GM18907 (cell line): ENCODE results near the gene DUS3L.

ENCODE experiments used
- ATAC-seq: cut with Tn5 transposase; IDR thresholded peaks from one replicate; pipeline ENCODE4 v1.9.1; 2021; ENCODE audit warnings: mild to moderate bottlenecking, moderate library complexity; ENCODE audit not compliant: unreplicated experiment

The DUS3L gene

DNA sequence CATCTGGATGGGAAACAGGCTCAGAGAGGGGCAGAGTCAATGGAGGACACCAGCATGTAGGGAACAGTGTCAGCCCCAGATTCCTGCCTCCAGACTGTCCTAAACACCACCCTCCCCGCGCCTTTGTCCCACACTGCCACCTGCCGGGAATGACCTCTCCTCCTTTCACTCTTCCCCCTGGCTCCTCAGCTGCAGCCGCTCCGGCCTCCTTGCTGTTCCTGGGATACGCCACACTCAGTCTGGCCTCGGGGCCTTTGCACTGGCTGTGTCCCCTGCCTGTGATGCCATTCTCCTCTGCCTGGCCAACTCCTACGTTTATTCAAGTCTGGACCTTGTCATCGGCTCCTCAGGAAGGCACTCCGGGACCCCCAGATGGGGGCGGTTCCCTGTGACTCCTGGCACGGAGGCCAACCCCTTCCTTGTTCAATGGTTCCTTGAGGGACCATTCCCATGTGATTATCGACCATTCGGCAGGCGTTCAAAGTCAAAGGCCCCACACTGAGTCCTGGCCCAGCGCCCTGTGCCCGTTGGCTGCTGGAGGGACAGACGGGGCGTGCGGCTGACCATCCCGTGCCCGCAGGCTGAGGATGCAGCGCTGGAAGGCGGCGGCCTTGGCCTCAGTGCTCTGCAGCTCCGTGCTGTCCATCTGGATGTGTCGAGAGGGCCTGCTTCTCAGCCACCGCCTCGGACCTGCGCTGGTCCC lies 32.8 kb upstream of the DUS3L start:
- no peak for ATAC-seq

DNA sequence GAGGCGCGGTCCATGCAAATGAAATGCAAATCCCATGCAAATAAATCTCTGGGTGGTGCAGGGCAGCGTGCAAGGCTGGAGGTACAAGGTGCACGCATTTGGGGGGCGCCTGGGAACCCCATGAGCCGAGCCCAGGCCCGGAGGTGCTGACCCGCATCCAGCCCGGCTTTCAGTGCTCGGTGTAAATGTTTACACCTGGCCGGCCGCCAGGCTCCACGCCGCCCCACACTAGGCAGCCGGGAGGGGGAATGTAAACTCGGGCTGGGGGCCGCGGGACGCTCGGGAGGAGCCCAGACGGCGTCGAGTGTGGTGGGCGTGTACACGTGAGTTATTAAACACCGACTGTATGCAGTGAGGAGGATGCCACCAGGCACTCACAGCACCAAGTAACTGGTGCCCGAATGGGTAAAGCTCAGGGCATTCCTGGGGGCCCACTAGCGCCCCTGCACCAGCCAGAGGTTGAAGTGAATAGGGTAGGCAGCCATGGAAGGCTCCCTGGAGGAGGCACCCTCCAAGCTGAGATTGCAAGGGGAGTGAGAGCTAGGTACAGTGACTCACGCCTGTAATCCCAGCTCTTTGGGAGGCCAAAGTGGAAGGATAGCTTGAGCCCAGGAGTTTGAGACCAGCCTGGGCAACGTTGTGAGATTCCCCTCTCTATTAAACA lies 31.4 kb upstream of the DUS3L start:
- ATAC-seq: no peak

DNA sequence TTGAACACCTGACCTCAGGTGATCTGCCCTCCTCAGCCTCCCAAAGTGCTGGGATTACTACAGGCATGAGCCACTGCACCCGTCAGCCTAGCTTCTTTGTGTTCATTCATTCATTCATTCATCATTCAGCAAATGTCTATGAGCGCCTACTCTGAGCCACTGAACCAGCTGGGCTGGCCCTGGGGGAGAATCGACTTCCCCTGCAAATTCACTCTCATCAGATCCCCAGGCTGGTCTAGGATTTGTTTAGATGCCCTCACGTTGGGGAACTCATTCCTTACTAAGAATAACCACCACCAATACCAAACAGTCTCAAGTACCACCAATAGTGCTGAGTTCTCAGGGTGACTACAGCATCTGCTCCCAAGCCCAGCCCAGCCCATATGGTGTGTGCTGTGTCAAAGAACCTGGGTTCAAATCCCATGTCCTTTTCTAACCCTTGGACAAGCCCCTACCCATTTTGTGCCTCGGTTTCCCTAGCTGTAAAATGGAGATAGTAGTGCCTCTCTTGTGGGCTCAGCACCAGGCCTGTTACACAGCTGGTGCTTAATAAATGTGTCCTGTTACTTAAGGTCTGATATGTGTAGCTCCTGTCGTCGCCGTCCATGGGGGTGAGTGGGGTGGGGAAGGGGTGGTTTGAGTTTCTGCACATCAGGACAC lies 30.7 kb upstream of the DUS3L start:
- no peak for ATAC-seq

DNA sequence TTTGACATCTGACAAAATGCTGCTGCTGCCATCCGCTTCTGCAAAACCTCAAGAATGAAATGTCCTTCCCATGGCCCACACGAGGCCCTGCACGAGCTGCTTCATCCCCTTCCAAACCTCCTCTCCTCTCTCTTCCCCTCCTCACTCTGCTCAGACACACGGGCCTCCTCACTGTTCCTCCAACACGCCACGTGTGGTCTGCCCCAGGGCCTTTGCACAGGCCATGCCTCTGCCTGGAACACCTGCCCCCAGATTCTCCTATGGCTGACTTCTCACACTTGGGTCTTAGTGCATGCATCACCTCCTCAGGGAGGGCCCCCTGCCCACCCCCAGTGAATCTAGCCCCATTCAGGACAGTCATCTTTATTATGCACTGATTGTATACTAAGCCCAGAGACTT lies 29.8 kb upstream of the DUS3L start:
- ATAC-seq: no peak

DNA sequence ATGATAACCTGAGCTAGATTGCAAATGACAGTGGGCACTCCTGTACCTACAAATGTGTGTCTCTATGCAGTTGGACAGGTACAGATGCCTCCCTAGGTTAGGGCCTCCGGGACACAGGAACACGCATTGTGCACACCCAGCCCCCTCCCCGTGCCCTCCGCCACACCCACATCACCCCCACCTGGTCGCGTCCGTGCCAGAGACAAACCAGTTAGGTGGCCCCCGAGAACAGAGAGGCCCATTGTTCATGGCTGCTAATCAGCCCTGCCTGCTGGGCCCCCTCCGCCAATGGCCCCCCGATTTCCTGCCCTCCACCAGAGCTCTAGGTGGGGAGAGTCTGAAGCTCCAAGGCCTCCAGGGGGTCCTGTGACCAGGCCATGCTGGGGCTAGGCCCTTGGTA lies 27.6 kb upstream of the DUS3L start:
- ATAC-seq: no peak

DNA sequence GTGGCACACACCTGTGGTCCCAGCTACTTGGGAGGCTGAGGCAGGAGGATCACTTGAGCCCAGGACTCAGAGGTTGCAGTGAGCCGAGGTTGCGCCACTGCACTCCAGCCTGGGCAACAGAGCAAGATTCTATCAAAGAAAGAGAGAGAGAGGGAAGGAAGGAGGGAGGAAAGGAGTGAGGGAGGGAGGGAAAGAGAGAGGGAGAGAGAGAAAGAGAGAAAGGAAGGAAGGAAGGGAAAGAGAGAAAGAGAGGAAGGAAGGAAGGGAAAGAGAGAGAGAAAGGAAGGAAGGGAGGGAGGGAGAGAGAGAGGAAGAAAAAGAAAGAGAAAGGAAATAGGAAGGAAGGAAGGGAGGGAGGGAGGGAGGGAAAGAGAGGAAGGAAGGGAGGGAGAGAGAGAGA lies 26.3 kb upstream of the DUS3L start:
- ATAC-seq: no peak

DNA sequence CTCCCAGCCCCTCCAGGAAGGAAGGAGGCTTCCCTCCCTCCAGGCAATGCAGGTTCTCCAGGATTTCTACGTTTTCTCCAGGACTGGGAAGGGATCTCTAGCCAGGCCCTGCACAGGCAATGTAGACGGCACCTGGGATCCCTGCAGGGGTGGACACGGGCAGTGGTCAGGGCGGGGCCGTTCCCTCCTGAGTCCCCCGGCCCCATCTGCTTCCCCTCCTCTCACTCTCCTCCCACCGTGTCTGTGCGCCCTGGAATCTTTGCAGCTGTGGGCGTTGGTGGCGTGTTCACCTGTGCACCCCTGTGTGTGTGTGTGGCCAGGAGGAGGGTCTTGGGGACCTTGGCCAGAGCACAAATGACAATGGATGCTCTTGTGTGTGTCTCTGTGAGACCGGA lies 23.9 kb upstream of the DUS3L start:
- ATAC-seq: no peak

DNA sequence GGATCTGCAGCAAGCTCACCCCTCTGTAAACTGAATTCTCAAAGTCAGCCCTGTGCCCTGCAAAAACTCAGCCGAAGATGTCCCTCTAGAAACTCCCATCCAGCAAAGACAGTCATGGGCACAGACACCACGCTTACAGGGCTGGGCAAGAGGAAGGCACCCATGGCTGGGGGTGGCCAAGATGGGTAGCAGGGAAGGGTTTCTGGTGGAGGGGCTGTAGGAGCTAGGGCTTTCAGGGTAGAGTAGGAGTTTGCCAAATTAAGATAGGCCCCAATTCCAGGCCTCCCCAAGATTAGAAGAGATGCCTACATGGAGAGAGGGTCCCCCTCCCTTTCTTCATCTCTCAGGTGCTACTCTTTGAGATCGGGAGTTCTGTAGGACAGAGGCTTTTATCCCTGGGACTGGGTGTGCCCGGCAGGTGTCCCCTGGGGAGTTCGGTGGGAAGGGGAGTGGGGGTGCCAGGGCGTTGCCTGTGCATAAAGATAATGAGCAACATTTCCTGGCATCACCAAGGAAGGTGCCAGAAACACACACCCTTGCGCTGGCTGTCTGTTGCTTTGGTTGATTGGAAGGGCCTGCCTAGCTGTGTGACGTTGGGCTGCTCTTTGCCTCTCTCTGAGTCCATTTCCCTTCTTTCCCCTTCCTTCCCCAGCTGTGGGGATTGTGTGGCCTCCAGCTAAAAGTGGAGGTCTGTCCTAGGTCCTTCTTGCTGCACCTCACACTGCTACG lies 23.3 kb upstream of the DUS3L start:
- ATAC-seq: no peak

DNA sequence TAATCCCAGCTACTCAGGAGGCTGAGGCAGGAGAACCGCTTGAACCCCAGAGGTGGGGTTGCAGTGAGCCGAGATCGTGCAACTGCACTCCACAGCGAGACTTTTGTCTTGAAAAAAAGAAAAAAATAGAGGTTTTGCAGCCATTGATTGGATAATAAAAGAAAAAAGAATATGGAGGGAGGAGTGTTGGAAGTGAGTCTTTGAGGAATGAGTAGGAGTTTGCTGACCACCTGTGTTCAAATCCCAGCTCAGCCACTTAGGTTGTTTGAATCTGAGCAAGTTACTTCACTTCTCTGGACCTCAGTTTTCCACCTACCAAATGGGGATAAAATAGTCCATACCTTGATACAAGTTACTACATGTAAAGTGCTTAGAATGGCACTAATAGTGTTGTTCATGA lies 20.2 kb upstream of the DUS3L start:
- no peak for ATAC-seq

DNA sequence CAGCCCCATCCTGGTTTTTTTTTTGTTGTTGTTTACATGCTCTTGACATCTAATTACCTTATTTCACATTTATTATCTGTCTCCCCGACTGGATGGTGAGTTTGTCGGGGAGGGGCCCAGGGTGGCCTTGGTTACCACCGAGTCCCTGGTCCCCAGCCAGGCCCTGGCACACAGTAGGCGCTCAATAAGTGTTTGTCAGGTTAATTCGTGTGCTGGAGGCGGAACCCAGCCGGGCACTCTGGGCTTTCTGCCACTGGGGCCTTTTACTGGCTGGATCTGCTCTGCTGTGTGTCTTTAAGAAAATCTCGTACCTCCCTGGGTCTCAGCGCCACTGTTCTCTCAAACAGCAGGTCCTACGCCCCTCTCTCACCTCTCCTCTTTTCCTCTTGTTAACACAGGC lies 18.5 kb upstream of the DUS3L start:
- ATAC-seq: no peak

DNA sequence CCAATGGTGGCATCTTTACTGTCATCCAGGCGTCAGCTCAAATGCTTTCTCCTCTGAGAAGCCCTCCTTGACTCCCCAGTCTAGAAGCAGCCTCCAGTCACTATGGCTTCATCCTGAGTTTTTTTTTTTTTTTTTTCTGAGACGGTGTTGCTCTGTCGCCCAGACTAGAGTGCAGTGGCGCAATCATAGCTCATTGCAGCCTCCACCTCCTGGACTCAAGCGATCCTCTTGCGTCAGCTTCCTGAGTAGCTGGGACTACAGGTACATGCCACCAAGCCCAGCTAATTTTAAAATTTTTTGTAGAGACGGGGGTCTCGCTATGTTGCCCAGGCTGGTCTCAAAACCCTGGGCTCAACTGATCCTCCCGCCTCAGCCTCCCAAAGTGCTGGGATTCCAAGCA lies 18.1 kb upstream of the DUS3L start:
- ATAC-seq: no peak

DNA sequence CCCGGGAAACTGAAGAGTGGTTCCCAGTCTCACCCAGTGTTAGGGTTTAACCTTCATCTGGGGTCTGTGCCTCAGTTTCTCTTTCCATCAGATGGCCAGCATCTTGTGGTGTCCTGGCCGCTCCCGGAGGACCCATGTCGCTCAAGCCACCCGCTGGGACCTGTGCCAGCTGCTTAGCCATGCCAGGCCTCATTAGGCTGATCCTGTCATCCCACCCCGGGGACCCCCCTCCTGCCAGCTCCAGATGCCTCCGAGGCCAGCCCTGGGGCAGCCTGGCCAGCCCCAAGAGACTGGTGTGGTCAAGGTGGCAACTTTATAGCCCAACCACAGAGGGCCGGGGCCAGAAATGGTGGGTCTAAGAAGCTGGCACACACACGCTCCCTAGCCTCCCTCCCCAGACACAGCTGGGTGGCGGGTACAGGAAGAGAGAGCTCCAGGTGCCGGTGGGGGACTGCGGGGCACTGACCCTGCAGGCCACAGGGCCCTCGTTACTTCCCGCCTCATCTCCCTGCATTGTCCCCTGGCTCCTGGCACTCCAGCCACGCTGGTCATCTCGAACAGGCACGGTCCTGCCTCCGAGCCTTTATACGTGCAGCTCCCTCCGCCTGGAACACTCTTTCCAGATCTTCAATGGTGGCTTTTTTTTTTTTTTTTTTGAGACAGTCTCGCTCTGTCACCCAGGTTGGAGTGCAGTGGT lies 17.3 kb upstream of the DUS3L start:
- ATAC-seq: no peak

DNA sequence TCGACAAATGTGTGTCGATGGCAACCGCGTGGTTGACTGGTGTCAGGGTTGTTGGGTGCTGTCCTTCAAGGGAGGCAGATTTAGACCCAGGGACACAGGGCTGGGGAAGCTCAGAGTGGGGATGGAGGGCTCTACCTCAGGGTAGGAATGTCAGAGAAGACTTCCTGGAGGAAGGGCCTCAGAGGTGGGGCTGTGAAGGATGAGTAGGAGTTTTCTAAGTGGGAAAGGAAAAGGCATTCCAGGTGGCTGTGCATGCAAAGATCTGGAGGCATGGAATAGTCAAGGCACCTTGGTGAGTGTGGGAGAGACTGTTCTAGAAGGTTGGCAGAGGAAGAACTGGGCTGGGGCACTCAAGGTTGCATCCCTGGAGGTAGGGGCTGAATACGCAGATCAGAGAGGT lies 15.9 kb upstream of the DUS3L start:
- no peak for ATAC-seq

DNA sequence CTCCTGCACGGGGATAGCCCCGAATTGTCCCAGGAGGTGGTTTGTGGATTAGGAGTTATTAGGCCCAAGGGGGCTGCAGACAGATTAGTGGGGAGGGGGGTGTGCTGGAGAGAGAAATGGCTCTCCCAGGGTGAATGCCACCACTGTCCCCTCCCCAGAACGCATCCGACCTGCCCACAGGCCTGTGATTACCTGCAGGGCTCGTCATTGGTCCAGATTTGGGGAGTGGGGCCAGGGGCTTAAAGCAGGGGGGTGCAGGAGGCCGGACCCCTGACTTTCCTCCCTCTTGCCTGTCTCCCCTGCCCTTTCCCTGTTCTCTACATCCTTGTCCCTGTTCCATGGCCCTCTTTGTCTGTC lies 15.1 kb upstream of the DUS3L start:
- no peak for ATAC-seq

DNA sequence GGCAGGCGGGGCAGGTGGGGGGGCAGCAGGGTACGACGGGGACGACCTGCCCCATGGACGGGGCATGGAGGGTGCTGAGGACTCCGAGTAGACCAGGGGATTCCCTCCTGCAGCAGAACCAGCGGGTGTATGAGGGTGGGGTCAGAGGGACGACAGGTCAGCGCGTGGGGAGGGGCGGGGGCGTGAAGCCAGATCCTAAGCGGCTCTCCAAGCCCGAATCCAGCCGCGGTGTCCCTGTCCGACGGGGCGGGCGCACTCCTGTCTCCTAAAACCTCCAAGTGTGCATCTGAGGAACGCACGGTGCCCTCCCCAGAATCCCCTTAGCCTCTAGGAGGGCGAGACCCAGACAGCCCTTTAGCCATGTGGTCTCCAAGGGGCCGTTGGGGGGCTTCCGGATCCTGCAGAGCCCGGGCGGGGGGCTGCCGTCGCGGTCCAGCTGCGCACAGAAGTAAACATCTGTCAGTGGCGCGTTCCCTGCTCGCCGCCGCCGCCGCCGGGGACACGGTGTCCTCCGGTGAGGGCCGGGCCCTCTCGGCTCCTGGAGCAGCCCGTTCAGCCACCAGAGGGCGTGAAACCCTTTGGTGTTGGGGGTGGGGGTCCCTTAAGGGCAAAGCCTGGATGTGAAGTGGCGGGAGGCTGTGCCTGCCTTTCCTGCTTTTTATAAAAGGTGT lies 14.6 kb upstream of the DUS3L start:
- no peak for ATAC-seq

DNA sequence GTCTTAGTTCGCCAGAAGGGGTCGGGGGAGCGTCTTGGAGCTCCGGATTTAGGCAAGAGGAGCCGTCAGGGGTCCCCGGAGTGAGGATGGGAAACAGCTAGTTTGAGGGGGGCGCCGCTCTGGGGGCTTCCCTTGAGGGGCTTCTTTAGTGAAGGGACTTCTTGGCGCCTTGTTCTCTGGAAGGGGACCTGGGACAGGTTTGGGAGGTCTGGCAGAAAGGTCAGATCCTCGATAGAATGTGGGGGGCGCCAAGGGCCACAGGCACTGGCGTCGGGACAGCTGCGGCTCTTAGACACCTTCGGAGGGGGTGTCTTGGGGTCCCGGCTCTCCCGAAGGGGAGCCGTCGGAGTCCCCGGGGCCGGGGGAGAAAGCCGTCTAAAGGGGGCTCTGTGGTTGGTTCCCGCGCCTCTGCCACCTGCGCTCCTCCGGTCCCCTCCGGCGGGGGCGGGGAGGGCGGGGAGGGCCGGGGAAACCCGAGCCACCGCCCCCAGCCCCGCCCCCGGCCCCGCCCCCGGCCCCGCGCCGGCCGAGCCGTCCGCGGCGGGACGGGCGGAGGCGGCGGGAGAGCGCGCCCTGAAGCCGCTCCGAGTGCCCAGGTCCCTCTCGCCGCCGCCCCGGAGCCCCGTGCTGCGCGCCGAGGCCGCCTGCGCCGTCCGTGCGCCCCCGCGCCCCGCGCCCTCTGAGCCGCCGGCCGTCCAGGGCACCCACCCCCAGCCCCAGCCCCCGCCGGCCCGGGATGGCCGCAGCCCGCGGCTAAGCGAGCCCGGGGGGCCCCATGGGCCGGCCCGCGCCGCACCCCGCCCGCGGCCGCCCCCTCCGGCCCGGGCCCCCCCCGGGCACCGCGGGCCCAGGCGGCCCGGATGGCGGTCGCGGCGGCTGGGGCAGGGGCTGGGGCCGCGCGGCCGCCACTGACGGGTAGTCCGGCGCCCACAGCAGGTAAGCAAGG lies 13.8 kb upstream of the DUS3L start, which contains the start of gene NRTN:
NRTN (plus strand) TSS at position 552 of the 946 bp plus-strand sequence. CDS start 19,099 bp downstream, outside the sequence.
- ATAC-seq: no peak

DNA sequence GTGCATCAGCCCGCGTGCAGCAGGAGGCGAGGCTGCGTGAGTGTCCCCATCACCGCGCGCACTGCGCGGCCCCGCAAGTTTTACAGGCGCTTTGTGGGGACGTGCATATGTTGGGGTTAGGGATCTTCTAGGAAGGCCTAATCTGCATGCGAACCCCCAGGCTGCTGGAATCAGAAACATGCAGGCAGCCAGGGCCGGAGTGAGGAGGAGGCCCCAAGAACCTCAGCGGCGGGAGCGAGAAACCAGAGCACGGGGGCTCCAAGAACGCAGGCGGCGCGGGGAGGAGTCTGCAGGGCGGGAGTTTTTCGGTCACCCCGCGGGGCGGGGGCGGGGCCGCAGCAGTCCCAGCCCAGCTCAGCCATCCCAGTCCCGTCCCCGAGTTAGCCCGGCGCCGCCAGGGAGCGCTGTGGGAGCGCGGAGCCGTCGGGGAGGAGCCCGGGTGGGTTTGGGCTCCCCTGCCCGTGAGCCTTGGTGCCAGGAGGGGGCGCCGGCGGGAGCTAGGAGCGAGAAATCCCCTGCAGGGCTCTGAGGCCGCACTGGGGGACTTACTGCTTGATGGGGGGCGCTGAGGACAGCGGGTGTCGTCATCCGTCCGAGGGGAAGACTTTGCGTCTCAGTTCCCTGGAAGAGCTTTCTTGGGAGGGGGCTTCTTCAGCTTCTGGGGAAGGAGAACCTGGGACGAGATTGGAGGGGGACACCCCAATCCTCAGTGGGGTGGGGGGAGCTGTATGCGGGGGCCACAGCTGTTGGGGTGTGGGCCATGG lies 13.0 kb upstream of the DUS3L start:
- ATAC-seq: peak; percentile 66

DNA sequence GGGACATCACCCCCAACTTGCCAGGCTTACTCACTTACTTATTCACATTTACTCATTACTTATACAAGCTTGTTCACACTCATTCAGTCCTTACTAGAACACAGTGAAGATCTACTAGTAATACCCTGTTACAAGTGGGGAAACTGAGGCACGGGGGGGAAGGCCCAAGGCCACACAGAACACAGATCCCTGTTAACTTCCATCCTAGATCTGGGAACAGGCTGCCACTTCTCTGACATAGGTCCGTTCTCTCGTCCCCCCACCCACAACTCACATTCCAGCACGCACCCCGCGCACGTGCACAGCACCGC lies 12.4 kb upstream of the DUS3L start:
- ATAC-seq: no peak
